GM23338 (cell line): Measurements from ENCODE around the gene PCED1A. TPM values are rescaled to one million over a fixed set of nuclear protein-coding genes. Genes with fewer than 3 reads are reported as not detected.

Experiments used
- ATAC-seq: fragments of 200-7000 bp; cut with Tn5 transposase; 3 replicates; pipeline ENCODE4 v1.9.1; 2020
- DNase-seq: peaks from one replicate; pipeline ENCODE4 v3.0.0-alpha.2; 2015; ENCODE audit warnings: low spot score
- H2AFZ ChIP-seq: fragments of 200-600 bp; sonication (generic); 2 replicates; pipeline ENCODE4 v1.8.0; 2016; ENCODE audit warnings: antibody characterized with exemption, mild to moderate bottlenecking, moderate library complexity
- H3F3A ChIP-seq: fragments of 200-600 bp; sonication (generic); replicated peaks from 2 replicates; pipeline ENCODE4 v1.8.0; 2017; ENCODE audit warnings: antibody characterized with exemption, mixed run types, low read depth
- H3K27ac ChIP-seq: fragments of 200-600 bp; sonication (generic); 2 replicates; pipeline ENCODE4 v1.6.1; 2016; ENCODE audit warnings: low read depth
- H3K27me3 ChIP-seq: fragments of 200-600 bp; sonication (generic); 2 replicates; pipeline ENCODE4 v1.8.0; 2016; ENCODE audit warnings: mild to moderate bottlenecking, mixed run types, moderate library complexity; ENCODE audit not compliant: insufficient read depth
- H3K36me3 ChIP-seq: fragments of 200-600 bp; sonication (generic); 2 replicates; pipeline ENCODE4 v1.8.0; 2016; ENCODE audit warnings: mild to moderate bottlenecking; ENCODE audit not compliant: insufficient read depth
- H3K4me1 ChIP-seq: fragments of 200-600 bp; sonication (generic); 2 replicates; pipeline ENCODE4 v1.8.0; 2016; ENCODE audit warnings: mild to moderate bottlenecking, moderate library complexity; ENCODE audit not compliant: insufficient read depth
- H3K4me2 ChIP-seq: fragments of 200-600 bp; sonication (generic); 2 replicates; pipeline ENCODE4 v1.7.1; 2017; ENCODE audit warnings: mixed run types
- H3K4me3 ChIP-seq: fragments of 200-600 bp; sonication (generic); 2 replicates; pipeline ENCODE4 v1.6.1; 2016; ENCODE audit warnings: mixed run types
- H3K79me2 ChIP-seq: fragments of 200-600 bp; sonication (generic); replicated peaks from 2 replicates; pipeline ENCODE4 v1.8.0; 2017; ENCODE audit warnings: mild to moderate bottlenecking; ENCODE audit not compliant: insufficient read depth
- H3K9me2 ChIP-seq: fragments of 200-600 bp; sonication (generic); 2 replicates; pipeline ENCODE4 v1.8.0; 2017; ENCODE audit not compliant: insufficient read depth
- H4K20me1 ChIP-seq: fragments of 200-600 bp; sonication (generic); replicated peaks from 2 replicates; pipeline ENCODE4 v1.8.0; 2017; ENCODE audit warnings: mild to moderate bottlenecking; ENCODE audit not compliant: insufficient read depth
- H3K27ac Mint-ChIP-seq: 2 replicates; pipeline ENCODE4 v1.8.0; 2020; ENCODE audit warnings: inconsistent platforms, mild to moderate bottlenecking, moderate library complexity, mixed read lengths
- H3K27me3 Mint-ChIP-seq: 3 replicates; pipeline ENCODE4 v1.8.0; 2022; ENCODE audit warnings: low read depth, mild to moderate bottlenecking, moderate library complexity, mixed read lengths, inconsistent platforms; ENCODE audit not compliant: insufficient read depth, poor library complexity
- H3K36me3 Mint-ChIP-seq: 3 replicates; pipeline ENCODE4 v1.8.0; 2021; ENCODE audit warnings: low read depth, mild to moderate bottlenecking, inconsistent platforms, moderate library complexity, mixed read lengths
- H3K4me1 Mint-ChIP-seq: 3 replicates; pipeline ENCODE4 v1.8.0; 2020; ENCODE audit warnings: mild to moderate bottlenecking, inconsistent platforms, mixed read lengths
- H3K4me3 Mint-ChIP-seq: 3 replicates; pipeline ENCODE4 v1.8.0; 2021; ENCODE audit warnings: moderate library complexity, mild to moderate bottlenecking, inconsistent platforms, mixed read lengths
- H3K9me3 Mint-ChIP-seq: 3 replicates; pipeline ENCODE4 v1.8.0; 2020; ENCODE audit warnings: moderate library complexity, mild to moderate bottlenecking, inconsistent platforms, mixed read lengths
- CREB1 ChIP-seq: fragments of 250-450 bp; sonication (Bioruptor Pico); IDR thresholded peaks from 2 replicates; pipeline ENCODE4 v1.5.0; 2020; ENCODE audit warnings: low read depth, mild to moderate bottlenecking, moderate library complexity
- ETS1 ChIP-seq: IDR thresholded peaks from 2 replicates; pipeline ENCODE4 v1.6.1; 2016; ENCODE audit warnings: antibody characterized with exemption
- EZH2 ChIP-seq: fragments of 200-600 bp; sonication (generic); IDR thresholded peaks from one replicate; pipeline ENCODE4 v1.8.0; 2017; ENCODE audit warnings: antibody characterized with exemption, mild to moderate bottlenecking, low read depth; ENCODE audit not compliant: unreplicated experiment
- EZH2phosphoT487 ChIP-seq: fragments of 200-600 bp; sonication (generic); IDR thresholded peaks from one replicate; pipeline ENCODE4 v1.8.1; 2018; ENCODE audit warnings: antibody characterized with exemption; ENCODE audit not compliant: unreplicated experiment
- JUNB ChIP-seq: IDR thresholded peaks from one replicate; pipeline ENCODE4 v1.6.1; 2016; ENCODE audit warnings: antibody characterized with exemption; ENCODE audit not compliant: unreplicated experiment
- NANOG ChIP-seq: IDR thresholded peaks from 2 replicates; pipeline ENCODE4 v1.6.1; 2016; ENCODE audit warnings: antibody characterized with exemption, borderline replicate concordance
- POLR2AphosphoS5 ChIP-seq: IDR thresholded peaks from 2 replicates; pipeline ENCODE4 v1.6.1; 2016; ENCODE audit warnings: antibody characterized with exemption, low read depth
- REST ChIP-seq: IDR thresholded peaks from one replicate; pipeline ENCODE4 v1.6.1; 2018; ENCODE audit warnings: antibody characterized with exemption; ENCODE audit not compliant: unreplicated experiment
- STAT1 ChIP-seq: IDR thresholded peaks from one replicate; pipeline ENCODE4 v1.6.1; 2016; ENCODE audit warnings: antibody characterized with exemption; ENCODE audit not compliant: unreplicated experiment
- ZNF331 ChIP-seq: fragments of 250-450 bp; sonication (Bioruptor Pico); IDR thresholded peaks from 2 replicates; pipeline ENCODE4 v1.5.0; 2020; ENCODE audit warnings: low read depth, mild to moderate bottlenecking, moderate library complexity
- polyA plus RNA-seq: library from polyadenylated mRNA; unstranded; fragments of >200 nt; fragmentation: Nextera tagmentation; extraction: Ambion mirVana; gene quantifications from 2 replicates; pipeline ENCODE4 v1.2.1, GENCODE V29; 2016
- total RNA-seq: library from RNA; depleted of rRNA; stranded (reverse); fragments of >200 nt; shearing (Covaris generic); gene quantifications from 2 replicates; pipeline ENCODE4 v1.2.3, GENCODE V29; 2014
- TF ChIP-seq, protein P1 (sequence below), 2 experiments: fragments of 200-600 bp in 1 of 2; sonication (generic) in 1 of 2; conservative IDR thresholded peaks; 2 replicates each; pipeline versions ENCODE4 v1.5.1 to v1.6.1; 2016 to 2017; ENCODE audit warnings: antibody characterized with exemption in 2 of 2, low read depth in 2 of 2, mild to moderate bottlenecking in 2 of 2, moderate library complexity in 1 of 2
- TF ChIP-seq, protein P2 (sequence below): fragments of 250-450 bp; sonication (Bioruptor Pico); IDR thresholded peaks from 2 replicates; pipeline ENCODE4 v1.5.0; 2020; ENCODE audit warnings: mild to moderate bottlenecking, moderate library complexity

Gene PCED1A
- total and polyA plus RNA-seq, 2 experiments from 2014 or later: 5.0 to 8.9 TPM

- peaks cover 9% of the 10 kb centered on the region for H3K36me3 Mint-ChIP-seq
- H3K27ac ChIP-seq: 0 out of 2 replicates have a peak overlapping the region, but pooled peaks have one; percentile 72
- H3K9me2 ChIP-seq: no peaks in the 10 kb centered on the region
- peaks cover 10% of the 10 kb centered on the region for H3K4me1 ChIP-seq
- no peak for ATAC-seq
- H3K36me3 ChIP-seq: no peaks in the 10 kb centered on the region
- DNase-seq: peak; percentile 16
- TF ChIP-seq, protein P1, sequence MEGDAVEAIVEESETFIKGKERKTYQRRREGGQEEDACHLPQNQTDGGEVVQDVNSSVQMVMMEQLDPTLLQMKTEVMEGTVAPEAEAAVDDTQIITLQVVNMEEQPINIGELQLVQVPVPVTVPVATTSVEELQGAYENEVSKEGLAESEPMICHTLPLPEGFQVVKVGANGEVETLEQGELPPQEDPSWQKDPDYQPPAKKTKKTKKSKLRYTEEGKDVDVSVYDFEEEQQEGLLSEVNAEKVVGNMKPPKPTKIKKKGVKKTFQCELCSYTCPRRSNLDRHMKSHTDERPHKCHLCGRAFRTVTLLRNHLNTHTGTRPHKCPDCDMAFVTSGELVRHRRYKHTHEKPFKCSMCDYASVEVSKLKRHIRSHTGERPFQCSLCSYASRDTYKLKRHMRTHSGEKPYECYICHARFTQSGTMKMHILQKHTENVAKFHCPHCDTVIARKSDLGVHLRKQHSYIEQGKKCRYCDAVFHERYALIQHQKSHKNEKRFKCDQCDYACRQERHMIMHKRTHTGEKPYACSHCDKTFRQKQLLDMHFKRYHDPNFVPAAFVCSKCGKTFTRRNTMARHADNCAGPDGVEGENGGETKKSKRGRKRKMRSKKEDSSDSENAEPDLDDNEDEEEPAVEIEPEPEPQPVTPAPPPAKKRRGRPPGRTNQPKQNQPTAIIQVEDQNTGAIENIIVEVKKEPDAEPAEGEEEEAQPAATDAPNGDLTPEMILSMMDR (conservative IDR thresholded peaks at IDR 0.05; ENCODE audit: low read depth in 2 of 2): no peak
- TF ChIP-seq STAT1: no peak
- no peak for TF ChIP-seq EZH2phosphoT487
- TF ChIP-seq, protein P2, sequence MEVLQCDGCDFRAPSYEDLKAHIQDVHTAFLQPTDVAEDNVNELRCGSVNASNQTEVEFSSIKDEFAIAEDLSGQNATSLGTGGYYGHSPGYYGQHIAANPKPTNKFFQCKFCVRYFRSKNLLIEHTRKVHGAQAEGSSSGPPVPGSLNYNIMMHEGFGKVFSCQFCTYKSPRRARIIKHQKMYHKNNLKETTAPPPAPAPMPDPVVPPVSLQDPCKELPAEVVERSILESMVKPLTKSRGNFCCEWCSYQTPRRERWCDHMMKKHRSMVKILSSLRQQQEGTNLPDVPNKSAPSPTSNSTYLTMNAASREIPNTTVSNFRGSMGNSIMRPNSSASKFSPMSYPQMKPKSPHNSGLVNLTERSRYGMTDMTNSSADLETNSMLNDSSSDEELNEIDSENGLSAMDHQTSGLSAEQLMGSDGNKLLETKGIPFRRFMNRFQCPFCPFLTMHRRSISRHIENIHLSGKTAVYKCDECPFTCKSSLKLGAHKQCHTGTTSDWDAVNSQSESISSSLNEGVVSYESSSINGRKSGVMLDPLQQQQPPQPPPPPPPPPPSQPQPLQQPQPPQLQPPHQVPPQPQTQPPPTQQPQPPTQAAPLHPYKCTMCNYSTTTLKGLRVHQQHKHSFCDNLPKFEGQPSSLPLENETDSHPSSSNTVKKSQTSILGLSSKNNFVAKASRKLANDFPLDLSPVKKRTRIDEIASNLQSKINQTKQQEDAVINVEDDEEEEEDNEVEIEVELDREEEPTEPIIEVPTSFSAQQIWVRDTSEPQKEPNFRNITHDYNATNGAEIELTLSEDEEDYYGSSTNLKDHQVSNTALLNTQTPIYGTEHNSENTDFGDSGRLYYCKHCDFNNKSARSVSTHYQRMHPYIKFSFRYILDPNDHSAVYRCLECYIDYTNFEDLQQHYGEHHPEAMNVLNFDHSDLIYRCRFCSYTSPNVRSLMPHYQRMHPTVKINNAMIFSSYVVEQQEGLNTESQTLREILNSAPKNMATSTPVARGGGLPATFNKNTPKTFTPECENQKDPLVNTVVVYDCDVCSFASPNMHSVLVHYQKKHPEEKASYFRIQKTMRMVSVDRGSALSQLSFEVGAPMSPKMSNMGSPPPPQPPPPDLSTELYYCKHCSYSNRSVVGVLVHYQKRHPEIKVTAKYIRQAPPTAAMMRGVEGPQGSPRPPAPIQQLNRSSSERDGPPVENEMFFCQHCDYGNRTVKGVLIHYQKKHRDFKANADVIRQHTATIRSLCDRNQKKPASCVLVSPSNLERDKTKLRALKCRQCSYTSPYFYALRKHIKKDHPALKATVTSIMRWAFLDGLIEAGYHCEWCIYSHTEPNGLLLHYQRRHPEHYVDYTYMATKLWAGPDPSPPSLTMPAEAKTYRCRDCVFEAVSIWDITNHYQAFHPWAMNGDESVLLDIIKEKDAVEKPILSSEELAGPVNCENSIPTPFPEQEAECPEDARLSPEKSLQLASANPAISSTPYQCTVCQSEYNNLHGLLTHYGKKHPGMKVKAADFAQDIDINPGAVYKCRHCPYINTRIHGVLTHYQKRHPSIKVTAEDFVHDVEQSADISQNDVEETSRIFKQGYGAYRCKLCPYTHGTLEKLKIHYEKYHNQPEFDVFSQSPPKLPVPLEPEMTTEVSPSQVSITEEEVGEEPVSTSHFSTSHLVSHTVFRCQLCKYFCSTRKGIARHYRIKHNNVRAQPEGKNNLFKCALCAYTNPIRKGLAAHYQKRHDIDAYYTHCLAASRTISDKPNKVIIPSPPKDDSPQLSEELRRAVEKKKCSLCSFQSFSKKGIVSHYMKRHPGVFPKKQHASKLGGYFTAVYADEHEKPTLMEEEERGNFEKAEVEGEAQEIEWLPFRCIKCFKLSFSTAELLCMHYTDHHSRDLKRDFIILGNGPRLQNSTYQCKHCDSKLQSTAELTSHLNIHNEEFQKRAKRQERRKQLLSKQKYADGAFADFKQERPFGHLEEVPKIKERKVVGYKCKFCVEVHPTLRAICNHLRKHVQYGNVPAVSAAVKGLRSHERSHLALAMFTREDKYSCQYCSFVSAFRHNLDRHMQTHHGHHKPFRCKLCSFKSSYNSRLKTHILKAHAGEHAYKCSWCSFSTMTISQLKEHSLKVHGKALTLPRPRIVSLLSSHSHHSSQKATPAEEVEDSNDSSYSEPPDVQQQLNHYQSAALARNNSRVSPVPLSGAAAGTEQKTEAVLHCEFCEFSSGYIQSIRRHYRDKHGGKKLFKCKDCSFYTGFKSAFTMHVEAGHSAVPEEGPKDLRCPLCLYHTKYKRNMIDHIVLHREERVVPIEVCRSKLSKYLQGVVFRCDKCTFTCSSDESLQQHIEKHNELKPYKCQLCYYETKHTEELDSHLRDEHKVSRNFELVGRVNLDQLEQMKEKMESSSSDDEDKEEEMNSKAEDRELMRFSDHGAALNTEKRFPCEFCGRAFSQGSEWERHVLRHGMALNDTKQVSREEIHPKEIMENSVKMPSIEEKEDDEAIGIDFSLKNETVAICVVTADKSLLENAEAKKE (CRISPR knock-in tag): no peak
- no peak for TF ChIP-seq EZH2
- no peak for TF ChIP-seq ZNF331 (CRISPR knock-in tag)
- TF ChIP-seq JUNB: no peak
- TF ChIP-seq ETS1: no peak
- TF ChIP-seq POLR2AphosphoS5: no peak
- no peak for TF ChIP-seq NANOG
- no peak for TF ChIP-seq CREB1 (CRISPR knock-in tag)
- no peak for TF ChIP-seq REST
- H3K27me3 ChIP-seq: peaks cover 24% of the 10 kb centered on the region
- peaks cover 29% of the 10 kb centered on the region for H3K27me3 Mint-ChIP-seq
- H2AFZ ChIP-seq: no peak overlapping the region
- peak overlapping the region; percentile 5; the same call in 1 of the 2 replicates for H3K27ac Mint-ChIP-seq
- peaks cover 20% of the 10 kb centered on the region for H4K20me1 ChIP-seq
- no peaks in the 10 kb centered on the region for H3K9me3 Mint-ChIP-seq
- H3K4me3 ChIP-seq: peak overlapping the region; percentile 91
- H3K4me3 Mint-ChIP-seq: peak overlapping the region; percentile 91
- peaks cover 35% of the 10 kb centered on the region for H3K4me1 Mint-ChIP-seq
- H3K4me2 ChIP-seq: peak overlapping the region; percentile 88
- H3F3A ChIP-seq: 0 out of 2 replicates have a peak, but pooled peaks cover 5% of the 10 kb centered on the region
- peaks cover 56% of the 10 kb centered on the region for H3K79me2 ChIP-seq
Measured at GRCh38 chr20:2874456-2874855, 34.0 kb upstream of the PCED1A start.
